ENCODE measurements around the gene CCR5AS.

Gene CCR5AS

DNA sequence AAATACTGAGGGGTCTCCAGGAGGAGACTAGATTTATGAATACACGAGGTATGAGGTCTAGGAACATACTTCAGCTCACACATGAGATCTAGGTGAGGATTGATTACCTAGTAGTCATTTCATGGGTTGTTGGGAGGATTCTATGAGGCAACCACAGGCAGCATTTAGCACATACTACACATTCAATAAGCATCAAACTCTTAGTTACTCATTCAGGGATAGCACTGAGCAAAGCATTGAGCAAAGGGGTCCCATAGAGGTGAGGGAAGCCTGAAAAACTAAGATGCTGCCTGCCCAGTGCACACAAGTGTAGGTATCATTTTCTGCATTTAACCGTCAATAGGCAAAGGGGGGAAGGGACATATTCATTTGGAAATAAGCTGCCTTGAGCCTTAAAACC is 31.6 kb downstream of the CCR5AS start:
- DNase-seq: no peak

DNA sequence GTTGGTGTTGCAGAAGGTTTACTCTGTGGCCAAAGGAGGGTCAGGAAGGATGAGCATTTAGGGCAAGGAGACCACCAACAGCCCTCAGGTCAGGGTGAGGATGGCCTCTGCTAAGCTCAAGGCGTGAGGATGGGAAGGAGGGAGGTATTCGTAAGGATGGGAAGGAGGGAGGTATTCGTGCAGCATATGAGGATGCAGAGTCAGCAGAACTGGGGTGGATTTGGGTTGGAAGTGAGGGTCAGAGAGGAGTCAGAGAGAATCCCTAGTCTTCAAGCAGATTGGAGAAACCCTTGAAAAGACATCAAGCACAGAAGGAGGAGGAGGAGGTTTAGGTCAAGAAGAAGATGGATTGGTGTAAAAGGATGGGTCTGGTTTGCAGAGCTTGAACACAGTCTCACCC is 32.1 kb downstream of the CCR5AS start:
- DNase-seq: no peak

DNA sequence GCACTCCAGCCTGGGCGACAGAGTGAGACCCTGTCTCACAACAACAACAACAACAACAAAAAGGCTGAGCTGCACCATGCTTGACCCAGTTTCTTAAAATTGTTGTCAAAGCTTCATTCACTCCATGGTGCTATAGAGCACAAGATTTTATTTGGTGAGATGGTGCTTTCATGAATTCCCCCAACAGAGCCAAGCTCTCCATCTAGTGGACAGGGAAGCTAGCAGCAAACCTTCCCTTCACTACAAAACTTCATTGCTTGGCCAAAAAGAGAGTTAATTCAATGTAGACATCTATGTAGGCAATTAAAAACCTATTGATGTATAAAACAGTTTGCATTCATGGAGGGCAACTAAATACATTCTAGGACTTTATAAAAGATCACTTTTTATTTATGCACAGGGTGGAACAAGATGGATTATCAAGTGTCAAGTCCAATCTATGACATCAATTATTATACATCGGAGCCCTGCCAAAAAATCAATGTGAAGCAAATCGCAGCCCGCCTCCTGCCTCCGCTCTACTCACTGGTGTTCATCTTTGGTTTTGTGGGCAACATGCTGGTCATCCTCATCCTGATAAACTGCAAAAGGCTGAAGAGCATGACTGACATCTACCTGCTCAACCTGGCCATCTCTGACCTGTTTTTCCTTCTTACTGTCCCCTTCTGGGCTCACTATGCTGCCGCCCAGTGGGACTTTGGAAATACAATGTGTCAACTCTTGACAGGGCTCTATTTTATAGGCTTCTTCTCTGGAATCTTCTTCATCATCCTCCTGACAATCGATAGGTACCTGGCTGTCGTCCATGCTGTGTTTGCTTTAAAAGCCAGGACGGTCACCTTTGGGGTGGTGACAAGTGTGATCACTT is 34.1 kb downstream of the CCR5AS start:
- no peak for DNase-seq

DNA sequence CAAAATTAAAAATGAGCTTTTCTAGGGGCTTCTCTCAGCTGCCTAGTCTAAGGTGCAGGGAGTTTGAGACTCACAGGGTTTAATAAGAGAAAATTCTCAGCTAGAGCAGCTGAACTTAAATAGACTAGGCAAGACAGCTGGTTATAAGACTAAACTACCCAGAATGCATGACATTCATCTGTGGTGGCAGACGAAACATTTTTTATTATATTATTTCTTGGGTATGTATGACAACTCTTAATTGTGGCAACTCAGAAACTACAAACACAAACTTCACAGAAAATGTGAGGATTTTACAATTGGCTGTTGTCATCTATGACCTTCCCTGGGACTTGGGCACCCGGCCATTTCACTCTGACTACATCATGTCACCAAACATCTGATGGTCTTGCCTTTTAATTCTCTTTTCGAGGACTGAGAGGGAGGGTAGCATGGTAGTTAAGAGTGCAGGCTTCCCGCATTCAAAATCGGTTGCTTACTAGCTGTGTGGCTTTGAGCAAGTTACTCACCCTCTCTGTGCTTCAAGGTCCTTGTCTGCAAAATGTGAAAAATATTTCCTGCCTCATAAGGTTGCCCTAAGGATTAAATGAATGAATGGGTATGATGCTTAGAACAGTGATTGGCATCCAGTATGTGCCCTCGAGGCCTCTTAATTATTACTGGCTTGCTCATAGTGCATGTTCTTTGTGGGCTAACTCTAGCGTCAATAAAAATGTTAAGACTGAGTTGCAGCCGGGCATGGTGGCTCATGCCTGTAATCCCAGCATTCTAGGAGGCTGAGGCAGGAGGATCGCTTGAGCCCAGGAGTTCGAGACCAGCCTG is 35.1 kb downstream of the CCR5AS start:
- no peak for DNase-seq

DNA sequence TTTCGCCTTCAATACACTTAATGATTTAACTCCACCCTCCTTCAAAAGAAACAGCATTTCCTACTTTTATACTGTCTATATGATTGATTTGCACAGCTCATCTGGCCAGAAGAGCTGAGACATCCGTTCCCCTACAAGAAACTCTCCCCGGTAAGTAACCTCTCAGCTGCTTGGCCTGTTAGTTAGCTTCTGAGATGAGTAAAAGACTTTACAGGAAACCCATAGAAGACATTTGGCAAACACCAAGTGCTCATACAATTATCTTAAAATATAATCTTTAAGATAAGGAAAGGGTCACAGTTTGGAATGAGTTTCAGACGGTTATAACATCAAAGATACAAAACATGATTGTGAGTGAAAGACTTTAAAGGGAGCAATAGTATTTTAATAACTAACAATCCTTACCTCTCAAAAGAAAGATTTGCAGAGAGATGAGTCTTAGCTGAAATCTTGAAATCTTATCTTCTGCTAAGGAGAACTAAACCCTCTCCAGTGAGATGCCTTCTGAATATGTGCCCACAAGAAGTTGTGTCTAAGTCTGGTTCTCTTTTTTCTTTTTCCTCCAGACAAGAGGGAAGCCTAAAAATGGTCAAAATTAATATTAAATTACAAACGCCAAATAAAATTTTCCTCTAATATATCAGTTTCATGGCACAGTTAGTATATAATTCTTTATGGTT is 35.9 kb downstream of the CCR5AS start, which contains the start of gene CCR5:
CCR5 (plus strand) TSS at position 108 of the 680 bp plus-strand sequence. CDS start 1,957 bp downstream, outside the sequence.
- no peak for DNase-seq

DNA sequence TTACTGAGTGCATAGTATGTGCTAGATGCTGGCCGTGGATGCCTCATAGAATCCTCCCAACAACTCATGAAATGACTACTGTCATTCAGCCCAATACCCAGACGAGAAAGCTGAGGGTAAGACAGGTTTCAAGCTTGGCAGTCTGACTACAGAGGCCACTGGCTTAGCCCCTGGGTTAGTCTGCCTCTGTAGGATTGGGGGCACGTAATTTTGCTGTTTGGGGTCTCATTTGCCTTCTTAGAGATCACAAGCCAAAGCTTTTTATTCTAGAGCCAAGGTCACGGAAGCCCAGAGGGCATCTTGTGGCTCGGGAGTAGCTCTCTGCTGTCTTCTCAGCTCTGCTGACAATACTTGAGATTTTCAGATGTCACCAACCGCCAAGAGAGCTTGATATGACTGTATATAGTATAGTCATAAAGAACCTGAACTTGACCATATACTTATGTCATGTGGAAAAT is 37.2 kb downstream of the CCR5AS start:
- DNase-seq: no peak

DNA sequence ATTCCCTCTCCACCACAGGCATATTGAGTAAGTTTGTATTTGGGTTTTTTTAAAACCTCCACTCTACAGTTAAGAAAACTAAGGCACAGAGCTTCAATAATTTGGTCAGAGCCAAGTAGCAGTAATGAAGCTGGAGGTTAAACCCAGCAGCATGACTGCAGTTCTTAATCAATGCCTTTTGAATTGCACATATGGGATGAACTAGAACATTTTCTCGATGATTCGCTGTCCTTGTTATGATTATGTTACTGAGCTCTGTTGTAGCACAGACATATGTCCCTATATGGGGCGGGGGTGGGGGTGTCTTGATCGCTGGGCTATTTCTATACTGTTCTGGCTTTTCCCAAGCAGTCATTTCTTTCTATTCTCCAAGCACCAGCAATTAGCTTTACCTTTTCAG is 37.7 kb downstream of the CCR5AS start:
- no peak for DNase-seq

DNA sequence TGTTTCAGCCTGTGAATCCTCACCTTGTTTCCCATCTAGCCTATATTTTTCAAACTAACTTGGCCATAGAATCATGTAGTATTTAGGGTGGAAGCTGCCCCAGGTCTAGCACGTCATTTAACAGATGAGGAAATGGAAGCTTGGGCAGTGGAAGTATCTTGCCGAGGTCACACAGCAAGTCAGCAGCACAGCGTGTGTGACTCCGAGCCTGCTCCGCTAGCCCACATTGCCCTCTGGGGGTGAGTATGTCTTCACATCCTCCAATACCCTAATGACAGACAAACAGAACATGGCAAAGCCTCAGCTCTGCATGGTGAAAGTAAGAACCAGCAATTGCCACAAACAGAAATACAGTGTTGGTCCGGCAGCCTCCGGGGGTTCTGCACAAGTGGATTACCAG is 38.3 kb downstream of the CCR5AS start:
- peak; percentile 69 for DNase-seq

DNA sequence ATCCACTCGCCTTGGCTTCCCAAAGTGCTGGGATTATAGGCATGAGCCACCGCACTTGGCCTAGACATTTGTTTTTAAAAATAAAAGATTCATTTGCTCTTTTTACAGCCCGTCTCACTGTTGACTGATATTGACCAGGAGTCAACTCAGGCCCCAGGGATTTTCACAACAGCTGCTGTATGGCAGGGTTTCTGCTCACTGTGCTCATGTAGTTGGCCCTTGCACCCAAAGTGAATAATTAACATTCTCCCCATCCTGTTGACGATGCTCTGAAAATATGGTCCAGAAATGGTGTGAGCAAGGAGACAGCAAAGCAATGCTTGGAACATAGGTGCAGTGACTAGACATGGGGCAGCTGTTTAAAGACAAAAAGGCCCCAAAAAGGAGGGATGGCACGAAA is 39.1 kb downstream of the CCR5AS start:
- no peak for DNase-seq

DNA sequence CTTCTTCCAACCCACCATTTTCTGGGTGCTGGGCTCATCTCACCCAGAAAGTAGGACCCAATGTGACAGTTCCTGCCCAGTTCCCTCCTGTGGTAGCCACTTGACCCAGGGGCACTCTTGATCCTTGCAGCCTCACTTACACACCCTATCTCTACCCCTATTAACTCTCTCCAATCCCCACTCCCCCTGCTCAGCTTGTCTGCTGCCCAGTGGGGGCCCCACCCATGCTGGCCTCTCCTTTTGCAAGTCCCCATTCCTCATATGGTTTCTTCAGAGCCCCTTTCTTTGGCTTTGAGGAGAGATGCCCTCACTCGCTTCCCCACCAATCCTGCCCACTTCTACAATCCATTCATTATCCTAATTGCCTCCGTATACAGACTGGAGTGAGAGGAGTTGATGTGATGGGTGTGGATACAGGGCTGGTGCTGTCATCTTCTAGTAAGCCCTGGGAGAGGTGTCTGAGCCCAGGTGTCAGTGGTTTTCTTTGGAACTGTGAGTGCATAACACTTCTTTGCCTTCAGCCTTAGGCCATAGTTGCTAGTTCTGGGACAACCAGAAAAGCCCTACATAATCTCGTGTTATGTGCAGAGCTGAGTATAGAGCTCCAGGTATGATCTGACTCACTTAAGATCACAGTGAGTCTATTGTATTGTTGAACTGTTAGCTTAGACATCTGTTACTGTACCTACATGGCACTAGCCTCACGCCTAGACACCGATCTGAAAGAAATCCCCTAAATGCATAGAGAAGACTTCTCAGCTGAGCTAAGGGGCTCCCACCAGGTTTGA is 40.9 kb downstream of the CCR5AS start:
- DNase-seq: no peak

DNA sequence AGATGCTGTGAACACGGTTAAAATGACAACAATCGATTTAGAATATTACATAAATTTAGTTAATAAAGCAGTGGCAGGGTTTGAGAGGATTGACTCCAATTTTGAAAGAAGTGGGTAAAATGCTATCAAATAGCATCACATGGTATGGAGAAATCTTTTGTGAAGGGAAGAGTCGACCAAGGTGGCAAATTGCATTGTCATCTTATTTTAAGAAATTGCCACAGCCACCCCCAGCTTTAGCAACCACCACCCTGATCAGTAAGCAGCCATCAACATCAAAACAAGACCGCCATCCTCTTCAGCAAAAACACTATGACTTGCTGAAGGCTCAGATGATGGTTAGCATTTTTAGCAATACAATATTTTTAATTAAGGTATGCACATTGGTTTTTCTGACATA is 41.8 kb downstream of the CCR5AS start:
- no peak for DNase-seq

DNA sequence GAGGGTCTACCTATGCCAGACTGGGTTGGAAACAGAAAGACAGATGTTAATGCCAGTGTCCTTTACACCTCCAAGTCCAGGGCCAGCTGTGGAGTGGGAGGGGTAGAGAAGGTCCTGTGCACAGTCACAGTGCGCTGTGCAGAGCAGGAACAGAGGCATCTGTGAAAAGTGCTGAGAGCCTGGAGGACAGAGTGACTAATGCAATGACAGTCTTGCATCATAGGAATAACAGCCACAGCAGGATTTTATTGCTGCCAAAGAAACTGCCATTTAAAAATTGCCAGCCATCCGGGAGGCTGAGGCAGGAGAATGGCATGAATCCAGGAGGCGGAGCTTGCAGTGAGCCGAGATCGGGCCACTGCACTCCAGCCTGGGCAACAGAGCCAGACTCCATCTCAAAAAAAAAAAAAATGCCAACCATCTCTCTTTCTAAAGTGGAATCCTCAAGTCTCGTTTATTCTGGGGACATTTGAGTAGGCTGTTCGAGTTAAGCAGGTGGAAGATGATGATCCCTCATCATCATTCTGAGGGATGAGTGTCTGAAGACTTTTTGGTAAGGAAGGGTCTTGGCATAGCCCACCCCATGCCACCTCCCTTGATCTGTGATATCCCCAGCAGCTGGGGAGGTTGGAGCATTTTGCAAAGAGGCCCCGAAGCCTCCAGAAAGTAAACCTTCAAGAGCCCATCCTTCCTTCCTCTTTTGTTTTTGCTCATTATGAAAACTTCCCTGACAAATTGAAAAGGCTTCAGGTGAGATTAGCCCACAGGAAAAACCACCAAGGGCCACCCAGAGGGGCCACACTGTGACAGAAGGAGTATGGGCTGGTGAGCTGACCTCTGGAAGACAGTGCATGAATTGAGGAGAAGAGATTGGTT is 45.2 kb downstream of the CCR5AS start:
- peak; percentile 58 for DNase-seq

DNA sequence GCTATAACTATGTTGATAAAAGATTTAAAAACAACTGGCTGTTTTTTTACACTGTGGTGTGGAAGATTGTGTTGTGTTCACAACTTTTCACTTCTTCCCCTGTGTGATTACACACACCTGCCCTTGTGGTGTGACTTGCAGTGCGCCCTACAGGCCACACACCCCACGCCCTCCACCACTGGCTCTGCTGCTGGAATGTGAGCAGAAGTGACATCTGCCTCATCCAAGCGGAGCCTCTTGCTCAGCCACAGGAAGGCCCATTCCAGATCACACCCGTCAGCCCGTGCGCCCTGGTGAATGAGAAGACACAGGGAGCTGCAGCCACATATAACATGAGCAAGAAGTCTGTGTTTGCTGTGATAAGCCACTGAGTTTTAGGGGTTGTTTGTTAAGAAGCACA is 46.0 kb downstream of the CCR5AS start:
- no peak for DNase-seq

DNA sequence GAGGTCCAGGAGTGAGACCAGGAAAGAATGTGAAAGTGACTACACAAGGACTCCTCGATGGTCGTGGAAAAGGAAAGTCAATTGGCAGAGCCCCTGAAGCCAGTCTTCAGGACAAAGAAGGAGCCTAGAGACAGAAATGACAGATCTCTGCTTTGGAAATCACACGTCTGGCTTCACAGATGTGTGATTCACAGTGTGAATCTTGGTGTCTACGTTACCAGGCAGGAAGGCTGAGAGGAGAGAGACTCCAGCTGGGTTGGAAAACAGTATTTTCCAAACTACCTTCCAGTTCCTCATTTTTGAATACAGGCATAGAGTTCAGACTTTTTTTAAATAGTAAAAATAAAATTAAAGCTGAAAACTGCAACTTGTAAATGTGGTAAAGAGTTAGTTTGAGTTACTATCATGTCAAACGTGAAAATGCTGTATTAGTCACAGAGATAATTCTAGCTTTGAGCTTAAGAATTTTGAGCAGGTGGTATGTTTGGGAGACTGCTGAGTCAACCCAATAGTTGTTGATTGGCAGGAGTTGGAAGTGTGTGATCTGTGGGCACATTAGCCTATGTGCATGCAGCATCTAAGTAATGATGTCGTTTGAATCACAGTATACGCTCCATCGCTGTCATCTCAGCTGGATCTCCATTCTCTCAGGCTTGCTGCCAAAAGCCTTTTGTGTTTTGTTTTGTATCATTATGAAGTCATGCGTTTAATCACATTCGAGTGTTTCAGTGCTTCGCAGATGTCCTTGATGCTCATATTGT is 47.0 kb downstream of the CCR5AS start:
- no peak for DNase-seq

DNA sequence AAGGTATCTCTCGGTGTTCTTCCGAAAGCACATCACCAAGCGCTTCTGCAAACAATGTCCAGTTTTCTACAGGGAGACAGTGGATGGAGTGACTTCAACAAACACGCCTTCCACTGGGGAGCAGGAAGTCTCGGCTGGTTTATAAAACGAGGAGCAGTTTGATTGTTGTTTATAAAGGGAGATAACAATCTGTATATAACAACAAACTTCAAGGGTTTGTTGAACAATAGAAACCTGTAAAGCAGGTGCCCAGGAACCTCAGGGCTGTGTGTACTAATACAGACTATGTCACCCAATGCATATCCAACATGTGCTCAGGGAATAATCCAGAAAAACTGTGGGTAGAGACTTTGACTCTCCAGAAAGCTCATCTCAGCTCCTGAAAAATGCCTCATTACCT is 48.4 kb downstream of the CCR5AS start:
- no peak for DNase-seq

DNA sequence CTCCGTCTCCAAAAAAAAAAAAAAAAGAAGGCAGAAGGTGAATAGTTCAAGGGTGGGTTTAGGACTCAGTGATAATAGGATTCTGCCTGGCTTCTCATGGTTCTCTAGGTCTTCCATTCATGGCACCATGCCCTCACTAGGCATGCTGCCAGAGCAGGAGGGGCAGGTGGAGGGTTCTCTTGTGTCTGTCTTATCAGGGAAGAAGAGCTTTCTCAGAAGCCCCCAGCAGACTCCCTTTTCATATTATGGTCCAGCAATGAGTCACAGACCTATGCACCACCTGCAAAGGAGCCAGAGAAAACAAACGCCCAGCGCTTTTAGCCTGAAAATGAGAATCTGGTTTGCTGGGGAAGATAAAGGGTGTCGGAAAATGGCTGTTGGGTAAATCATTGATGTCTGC is 50.0 kb downstream of the CCR5AS start:
- DNase-seq: no peak

DNA sequence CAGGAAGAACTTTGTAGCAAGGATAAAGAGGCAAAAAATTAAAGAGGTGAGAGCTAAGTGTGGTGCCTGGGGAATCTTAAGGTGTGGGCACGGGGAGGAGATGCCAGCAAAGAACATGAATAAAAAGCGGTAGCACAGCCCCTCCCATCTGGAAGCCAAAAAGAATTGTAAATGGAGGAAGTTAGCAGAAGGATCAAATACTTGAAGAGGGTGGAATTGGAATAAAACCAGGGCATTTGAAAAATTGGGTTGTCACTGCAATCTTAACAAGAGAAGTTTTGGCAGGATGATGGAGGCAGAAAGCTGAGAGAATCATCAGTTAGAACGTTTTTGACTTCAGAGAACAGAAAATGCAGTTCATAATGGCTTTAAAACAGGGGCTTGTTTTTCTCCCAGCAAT is 50.6 kb downstream of the CCR5AS start:
- DNase-seq: no peak

DNA sequence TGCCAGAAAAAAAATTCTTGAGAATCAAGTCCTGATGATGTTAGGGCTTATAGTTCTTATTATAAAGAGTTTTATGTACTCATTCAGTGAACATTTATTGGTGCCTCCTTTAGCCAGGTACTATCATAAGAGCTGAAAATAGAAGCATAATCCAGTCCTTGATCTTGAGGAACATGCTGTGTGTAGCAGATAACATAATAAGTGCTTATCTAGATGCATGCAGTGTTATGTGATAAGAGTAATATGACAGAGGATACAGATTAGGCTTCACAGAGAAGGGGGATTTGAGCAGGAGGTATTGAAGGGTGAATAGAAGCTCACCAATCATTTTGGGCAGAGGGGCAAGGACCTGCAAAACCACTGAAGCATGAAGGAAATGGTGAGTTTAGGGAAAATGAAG is 51.9 kb downstream of the CCR5AS start:
- no peak for DNase-seq

DNA sequence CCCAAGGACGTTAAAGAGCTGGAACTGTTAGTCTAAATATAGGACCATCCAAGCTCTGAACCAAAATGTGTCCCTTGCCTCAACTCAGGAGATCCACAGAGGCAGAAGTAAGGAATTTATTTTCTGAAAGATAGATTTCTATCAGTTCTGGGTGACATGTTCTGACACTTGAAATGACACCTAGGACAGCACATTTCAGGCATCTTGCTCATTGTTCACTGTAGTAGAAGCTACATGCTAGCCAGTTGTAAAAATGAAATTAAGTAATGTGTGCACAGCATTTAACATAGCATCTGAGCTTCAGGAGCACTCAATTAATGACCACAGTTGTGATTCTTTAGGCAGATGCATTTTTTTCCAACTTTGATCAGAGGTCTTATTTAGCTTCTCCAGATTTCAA is 52.4 kb downstream of the CCR5AS start:
- no peak for DNase-seq

DNA sequence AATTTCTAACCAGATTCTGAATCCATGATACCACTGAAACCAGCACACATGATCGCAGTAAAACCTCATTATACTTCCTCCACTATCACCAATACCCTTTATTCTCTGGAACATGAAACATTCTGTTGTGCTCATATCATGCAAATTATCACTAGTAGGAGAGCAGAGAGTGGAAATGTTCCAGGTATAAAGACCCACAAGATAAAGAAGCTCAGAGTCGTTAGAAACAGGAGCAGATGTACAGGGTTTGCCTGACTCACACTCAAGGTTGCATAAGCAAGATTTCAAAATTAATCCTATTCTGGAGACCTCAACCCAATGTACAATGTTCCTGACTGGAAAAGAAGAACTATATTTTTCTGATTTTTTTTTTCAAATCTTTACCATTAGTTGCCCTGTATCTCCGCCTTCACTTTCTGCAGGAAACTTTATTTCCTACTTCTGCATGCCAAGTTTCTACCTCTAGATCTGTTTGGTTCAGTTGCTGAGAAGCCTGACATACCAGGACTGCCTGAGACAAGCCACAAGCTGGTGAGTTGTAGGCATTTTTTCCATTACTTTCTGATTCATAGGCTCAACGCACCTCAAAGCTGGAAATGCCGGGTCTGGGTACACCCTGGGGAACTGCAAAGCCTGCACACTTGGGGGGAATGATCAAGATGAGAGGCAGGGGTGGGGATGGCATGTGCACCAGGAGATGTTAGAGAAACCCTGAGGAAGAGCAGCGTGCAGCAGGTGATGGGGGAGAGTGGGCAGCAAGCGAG is 53.0 kb downstream of the CCR5AS start, which contains the start of gene CCR2:
CCR2 (plus strand) TSS at position 465 of the 764 bp plus-strand sequence. CDS start 3,417 bp downstream, outside the sequence.
- peak; percentile 74 for DNase-seq

Data from SIG-M5 (cell line).